Mononuclear cell (primary cell): ENCODE measurements around the gene OST4. TPM values are rescaled to one million over a fixed set of nuclear protein-coding genes. Genes with fewer than 3 reads are reported as not detected.

Source experiments
- H3K27me3 ChIP-seq: 2 replicates; pipeline ENCODE4 v1.6.0; 2011; ENCODE audit warnings: low read length, control low read depth; ENCODE audit not compliant: insufficient read depth
- H3K4me1 ChIP-seq: 2 replicates; pipeline ENCODE4 v1.5.1; 2011; ENCODE audit warnings: mild to moderate bottlenecking, low read length, control low read depth; ENCODE audit not compliant: insufficient read depth
- H3K4me3 ChIP-seq: 2 replicates; pipeline ENCODE4 v1.5.1; 2011; ENCODE audit warnings: mild to moderate bottlenecking, low read length, moderate library complexity
- H3K9me3 ChIP-seq: 2 replicates; pipeline ENCODE4 v1.5.1; 2011; ENCODE audit warnings: low read depth, mild to moderate bottlenecking, control low read depth, low read length
- total RNA-seq: library from RNA; depleted of rRNA; stranded (reverse); fragments of >200 nt; gene quantifications from one replicate; pipeline ENCODE4 v1.2.3, GENCODE V29; 2012

The OST4 gene
- total RNA-seq, 1 donor: 222 TPM

DNA sequence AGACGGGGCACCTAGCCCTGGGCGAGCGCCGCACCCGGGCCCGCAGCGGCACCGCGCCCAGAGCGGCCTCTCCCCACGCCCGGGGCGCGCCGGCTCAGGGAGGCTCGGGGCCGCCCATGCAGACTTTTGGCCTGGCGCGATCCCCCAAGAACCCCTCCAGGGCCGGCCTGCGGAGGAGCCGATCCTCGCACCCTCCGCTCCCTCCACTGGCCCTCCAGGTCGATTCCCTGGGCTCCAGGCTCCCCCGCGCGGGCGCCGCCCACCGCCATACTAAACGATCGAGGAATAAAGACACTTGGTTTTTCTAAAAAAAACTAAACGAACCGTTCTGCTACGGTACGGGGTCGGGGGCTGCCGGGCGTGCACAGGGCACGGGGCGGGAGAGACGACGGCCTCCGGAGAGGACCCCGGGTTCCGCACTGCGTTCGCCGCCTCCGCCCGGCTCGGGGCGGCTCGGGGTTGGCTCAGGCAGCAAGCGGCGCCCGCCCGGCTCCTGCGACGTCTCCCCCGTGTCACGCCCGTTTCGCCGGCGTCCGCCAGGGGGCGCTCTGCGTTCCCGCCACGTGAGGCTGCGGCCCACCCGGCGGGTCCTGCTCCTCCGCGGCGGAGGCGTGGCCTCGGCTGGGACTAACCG, 14.8 kb upstream of the OST4 start:
- Histone ChIP-seq H3K4me1 (peaks cover 36% of the 10 kb centered on the region), H3K27me3 (no peaks in the 10 kb centered on the region), H3K9me3 (no peaks in the 10 kb centered on the region), H3K4me3 (peak overlapping the region; percentile 58)

DNA sequence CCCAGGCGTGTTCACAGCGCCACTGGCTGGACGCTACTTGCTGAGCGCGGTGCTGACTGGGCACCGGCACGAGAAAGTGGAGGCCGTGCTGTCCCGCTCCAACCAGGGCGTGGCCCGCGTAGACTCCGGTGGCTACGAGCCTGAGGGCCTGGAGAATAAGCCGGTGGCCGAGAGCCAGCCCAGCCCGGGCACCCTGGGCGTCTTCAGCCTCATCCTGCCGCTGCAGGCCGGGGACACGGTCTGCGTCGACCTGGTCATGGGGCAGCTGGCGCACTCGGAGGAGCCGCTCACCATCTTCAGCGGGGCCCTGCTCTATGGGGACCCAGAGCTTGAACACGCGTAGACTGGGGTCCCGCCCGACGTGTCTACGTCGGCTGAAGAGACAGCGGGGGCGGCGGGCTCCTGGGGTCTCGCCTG, 14.2 kb upstream of the OST4 start:
- Histone ChIP-seq H3K4me3 (peak overlapping the region; percentile 58), H3K27me3 (no peaks in the 10 kb centered on the region), H3K4me1 (peaks cover 41% of the 10 kb centered on the region), H3K9me3 (no peaks in the 10 kb centered on the region)

DNA sequence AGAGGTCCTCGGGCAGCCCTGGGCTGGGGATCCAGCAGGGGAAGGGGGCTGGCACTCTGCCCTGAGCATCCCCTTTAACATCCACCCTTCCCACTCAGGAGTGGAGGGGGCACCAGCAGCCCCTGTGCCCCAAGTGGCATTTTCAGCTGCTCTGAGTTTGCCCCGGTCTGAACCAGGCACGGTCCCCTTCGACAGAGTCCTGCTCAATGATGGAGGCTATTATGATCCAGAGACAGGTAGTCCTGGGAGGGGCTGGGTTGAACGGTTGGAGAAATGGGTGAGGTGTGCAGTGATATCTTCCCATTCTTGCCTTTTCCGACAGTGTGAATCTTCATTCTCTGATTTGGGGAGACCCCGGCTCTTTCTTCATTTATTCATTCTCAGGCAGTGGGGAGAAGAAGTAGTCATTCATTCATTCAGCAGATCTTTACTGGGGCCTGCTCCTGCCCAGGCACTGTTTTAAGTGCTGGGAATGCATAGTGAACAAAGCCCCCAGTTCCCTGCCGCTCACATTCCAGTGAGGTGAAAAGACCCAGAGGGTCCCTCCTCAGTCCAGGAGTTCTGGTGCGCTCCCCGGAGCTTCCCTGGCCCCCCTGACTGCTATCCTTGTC, 13.7 kb upstream of the OST4 start:
- Histone ChIP-seq H3K4me1 (peaks cover 43% of the 10 kb centered on the region), H3K27me3 (no peaks in the 10 kb centered on the region), H3K9me3 (no peaks in the 10 kb centered on the region), H3K4me3 (peak overlapping the region; percentile 58)

DNA sequence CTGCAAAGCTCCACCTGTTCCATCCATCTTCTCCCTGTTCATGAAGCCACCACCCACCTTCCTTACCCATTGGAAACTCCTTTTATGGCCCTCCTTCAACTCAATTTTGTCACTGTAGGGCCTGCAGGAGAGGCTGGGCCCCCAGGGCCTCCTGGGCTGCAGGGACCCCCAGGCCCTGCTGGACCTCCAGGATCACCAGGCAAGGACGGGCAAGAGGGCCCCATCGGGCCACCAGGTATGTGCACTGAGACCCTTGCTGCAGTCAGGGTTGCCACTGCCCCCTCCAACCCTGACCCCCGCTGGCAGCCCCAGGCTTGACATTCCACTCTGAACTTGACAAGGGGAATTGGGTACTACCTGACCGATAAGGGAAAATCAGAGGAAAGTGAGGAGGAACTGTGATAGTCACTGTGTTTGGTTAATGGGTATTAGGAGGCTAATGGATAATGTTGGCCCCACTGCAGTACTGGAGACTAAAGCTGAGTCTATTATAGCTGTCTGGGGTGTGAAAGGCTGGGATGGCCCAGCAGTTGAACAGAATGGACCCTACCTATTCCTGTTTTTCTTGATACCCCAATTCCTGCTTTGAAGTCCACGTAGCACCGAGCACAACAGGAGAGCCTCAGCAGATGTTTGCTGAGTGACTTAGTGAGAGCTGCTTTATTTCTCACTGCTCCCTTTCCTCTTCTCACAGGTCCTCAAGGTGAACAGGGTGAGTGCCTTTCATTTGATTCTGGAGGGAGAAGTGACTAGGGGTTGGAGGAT, 13.0 kb upstream of the OST4 start:
- H3K4me3 ChIP-seq: no peak overlapping the region
- H3K9me3 ChIP-seq: no peaks in the 10 kb centered on the region
- H3K4me1 ChIP-seq: peaks cover 44% of the 10 kb centered on the region
- no peaks in the 10 kb centered on the region for H3K27me3 ChIP-seq

DNA sequence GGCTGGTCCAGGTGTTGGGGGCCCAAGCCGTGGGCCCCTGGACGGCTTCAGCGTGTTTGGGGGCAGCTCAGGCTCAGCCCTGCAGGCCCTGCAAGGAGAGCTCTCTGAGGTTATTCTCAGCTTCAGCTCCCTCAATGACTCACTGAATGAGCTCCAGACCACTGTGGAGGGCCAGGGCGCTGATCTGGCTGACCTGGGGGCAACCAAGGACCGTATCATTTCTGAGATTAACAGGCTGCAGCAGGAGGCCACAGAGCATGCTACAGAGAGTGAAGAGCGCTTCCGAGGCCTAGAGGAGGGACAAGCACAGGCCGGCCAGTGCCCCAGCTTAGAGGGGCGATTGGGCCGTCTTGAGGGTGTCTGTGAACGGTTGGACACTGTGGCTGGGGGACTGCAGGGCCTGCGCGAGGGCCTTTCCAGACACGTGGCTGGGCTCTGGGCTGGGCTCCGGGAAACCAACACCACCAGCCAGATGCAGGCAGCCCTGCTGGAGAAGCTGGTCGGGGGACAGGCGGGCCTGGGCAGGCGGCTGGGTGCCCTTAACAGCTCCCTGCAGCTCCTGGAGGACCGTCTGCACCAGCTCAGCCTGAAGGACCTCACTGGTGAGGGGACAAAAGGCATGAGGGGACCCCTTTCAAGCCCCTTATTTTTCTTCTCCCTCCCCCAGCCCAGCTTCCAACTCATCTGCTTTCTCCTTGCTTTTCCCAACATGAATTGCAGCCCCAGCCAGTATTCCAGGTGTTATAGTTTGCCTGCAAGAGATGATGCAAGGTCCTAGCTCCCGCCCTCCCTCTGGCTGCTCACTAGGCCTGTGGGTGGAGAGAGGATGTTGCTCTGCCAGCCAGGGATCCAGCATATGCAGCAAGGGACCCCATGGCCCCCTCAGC, 12.2 kb upstream of the OST4 start:
- no peak overlapping the region for H3K4me3 ChIP-seq
- H3K9me3 ChIP-seq: no peaks in the 10 kb centered on the region
- no peaks in the 10 kb centered on the region for H3K27me3 ChIP-seq
- H3K4me1 ChIP-seq: peaks cover 50% of the 10 kb centered on the region

DNA sequence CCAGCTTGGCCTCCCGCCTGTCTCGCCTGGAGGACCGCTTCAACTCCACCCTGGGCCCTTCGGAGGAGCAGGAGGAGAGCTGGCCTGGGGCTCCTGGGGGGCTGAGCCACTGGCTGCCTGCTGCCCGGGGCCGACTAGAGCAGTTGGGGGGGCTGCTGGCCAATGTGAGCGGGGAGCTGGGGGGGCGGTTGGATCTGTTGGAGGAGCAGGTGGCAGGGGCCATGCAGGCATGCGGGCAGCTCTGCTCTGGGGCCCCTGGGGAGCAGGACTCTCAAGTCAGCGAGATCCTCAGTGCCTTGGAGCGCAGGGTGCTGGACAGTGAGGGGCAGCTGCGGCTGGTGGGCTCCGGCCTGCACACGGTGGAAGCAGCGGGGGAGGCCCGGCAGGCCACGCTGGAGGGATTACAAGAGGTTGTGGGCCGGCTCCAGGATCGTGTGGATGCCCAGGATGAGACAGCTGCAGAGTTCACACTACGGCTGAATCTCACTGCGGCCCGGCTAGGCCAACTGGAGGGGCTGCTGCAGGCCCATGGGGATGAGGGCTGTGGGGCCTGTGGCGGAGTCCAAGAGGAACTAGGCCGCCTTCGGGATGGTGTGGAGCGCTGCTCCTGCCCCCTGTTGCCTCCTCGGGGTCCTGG, 11.4 kb upstream of the OST4 start:
- no peak overlapping the region for H3K4me3 ChIP-seq
- peaks cover 50% of the 10 kb centered on the region for H3K4me1 ChIP-seq
- no peaks in the 10 kb centered on the region for H3K27me3 ChIP-seq
- no peaks in the 10 kb centered on the region for H3K9me3 ChIP-seq

DNA sequence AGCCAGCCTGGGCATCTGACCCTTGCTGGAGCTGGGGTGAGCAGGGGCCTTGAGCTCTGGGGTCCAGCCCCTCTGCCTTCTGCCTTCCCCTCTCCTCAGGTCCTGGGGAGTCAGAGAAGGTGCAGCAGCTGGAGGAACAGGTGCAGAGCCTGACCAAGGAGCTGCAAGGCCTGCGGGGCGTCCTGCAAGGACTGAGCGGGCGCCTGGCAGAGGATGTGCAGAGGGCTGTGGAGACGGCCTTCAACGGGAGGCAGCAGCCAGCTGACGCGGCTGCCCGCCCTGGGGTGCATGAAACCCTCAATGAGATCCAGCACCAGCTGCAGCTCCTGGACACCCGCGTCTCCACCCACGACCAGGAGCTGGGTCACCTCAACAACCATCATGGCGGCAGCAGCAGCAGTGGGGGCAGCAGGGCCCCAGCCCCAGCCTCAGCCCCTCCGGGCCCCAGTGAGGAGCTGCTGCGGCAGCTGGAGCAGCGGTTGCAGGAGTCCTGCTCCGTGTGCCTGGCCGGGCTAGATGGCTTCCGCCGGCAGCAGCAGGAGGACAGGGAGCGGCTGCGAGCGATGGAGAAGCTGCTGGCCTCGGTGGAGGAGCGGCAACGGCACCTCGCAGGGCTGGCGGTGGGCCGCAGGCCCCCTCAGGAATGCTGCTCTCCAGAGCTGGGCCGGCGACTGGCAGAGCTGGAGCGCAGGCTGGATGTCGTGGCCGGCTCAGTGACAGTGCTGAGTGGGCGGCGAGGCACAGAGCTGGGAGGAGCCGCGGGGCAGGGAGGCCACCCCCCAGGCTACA, 10.7 kb upstream of the OST4 start:
- H3K9me3 ChIP-seq: no peaks in the 10 kb centered on the region
- H3K27me3 ChIP-seq: no peaks in the 10 kb centered on the region
- no peak overlapping the region for H3K4me3 ChIP-seq
- H3K4me1 ChIP-seq: peaks cover 45% of the 10 kb centered on the region

DNA sequence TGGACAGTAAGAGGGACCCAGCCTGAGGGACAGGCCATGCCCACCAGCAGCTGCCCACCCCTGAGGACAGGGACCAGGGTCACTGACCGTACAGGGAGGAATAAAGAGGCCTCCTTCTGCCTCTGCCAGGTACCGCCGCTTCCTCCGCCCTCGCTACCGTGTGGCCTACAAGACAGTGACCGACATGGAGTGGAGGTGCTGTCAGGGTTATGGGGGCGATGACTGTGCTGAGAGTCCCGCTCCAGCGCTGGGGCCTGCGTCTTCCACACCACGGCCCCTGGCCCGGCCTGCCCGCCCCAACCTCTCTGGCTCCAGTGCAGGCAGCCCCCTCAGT, 9.1 kb upstream of the OST4 start:
- Histone ChIP-seq H3K27me3 (no peaks in the 10 kb centered on the region), H3K4me3 (no peak overlapping the region), H3K4me1 (peaks cover 44% of the 10 kb centered on the region), H3K9me3 (no peaks in the 10 kb centered on the region)

DNA sequence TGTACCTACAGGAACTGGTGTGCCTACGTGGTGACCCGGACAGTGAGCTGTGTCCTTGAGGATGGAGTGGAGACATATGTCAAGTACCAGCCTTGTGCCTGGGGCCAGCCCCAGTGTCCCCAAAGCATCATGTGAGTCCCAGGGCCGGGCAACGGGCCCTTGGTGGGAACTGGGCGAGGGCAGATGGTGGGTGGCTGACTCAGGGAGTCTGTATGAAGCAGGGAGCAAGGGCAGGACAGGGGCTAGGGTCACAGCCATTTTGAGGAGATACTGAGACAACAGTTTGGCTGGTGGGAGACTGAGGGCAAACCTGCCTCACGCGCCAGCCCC, 8.7 kb upstream of the OST4 start:
- peaks cover 44% of the 10 kb centered on the region for H3K4me1 ChIP-seq
- no peaks in the 10 kb centered on the region for H3K9me3 ChIP-seq
- no peak overlapping the region for H3K4me3 ChIP-seq
- H3K27me3 ChIP-seq: no peaks in the 10 kb centered on the region

DNA sequence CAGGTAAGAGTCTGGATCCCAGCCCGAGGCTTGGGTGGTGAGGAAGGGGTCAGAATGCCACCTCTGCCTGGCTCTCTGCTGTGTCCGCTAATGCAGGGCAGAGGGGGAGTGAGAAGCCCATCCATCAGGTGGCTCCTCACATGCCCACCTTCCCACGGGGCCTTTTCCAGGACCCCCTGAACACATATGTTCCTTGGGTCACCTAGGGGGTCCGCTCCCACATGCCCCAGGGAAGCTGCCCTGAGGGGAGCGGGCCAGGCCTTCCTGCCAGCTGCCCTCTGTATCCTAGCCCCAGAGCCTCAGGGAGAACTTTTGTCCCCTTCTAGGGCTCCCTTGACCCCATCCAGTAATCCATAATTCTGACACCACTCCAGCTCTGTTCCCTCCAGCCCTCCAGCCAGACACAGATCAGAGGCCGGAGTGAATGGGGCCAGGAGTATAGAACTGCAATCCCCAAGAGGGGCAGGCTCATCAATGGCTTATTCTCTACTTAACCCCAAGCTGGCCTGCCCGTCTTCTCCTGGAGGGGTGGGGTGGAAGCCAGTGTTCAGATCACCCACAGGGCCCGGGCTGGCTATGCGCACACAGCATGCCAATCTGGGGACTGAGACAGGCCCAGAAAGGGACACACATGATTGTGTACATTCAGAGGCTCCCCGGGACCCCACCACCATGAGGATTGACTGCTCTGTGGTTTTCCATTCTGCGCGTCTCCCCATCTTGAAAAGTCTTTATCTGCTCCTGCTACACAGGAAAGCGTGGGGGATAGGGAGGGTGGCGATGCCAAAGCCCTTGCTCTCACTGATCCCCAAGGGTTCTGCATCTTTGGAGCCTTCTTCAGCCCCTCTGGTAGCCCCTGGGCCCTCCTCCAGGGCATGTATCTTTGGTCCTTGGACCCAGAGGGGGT, 8.0 kb upstream of the OST4 start:
- no peak overlapping the region for H3K4me3 ChIP-seq
- no peaks in the 10 kb centered on the region for H3K9me3 ChIP-seq
- no peaks in the 10 kb centered on the region for H3K27me3 ChIP-seq
- peaks cover 45% of the 10 kb centered on the region for H3K4me1 ChIP-seq

DNA sequence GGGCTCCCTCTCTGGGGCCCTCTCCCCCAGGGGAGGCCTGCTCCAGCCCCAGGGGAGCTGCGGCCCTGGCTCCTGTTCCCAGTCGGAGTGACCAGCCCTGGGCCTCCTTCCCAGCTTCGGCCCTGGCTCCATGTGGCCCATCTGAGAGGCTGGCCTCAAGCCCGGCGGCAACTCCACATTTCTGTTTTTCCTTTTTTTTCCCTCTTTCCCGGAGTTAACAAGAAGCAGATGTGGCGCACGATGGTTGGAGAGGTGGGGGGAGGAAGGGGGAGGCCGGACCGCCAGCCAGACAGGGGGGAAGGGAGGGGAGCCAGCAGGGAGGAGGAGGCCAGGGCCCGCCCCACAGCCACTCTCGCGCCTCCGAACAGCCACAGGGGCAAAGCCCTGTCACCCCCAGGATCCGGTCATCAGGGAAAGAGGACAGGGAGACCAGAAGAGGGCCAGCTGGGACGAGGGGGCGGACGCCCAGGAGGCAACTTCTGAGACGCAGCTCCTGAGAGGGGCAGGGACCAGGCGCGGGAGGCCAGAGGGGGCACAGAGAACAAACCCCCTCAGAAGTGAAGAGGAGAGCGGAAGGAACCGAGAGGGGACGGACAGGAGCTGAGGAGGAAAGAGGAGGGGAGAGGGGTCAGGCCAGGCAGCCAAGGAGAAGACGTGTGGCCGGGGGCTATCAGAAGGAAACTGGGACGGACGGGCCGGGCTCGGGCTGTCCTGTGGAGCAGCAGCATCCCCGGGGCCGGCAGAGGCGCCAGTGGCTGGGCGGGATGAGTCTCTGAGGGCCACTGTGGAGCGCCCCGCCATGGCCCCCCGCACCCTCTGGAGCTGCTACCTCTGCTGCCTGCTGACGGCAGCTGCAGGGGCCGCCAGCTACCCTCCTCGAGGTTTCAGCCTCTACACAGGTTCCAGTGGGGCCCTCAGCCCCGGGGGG, 7.1 kb upstream of the OST4 start, which contains the start of gene EMILIN1:
TSS of gene EMILIN1 (plus strand) at position 349 of the 928 bp plus-strand sequence. CDS start at position 800, 451 bp downstream.
- peaks cover 53% of the 10 kb centered on the region for H3K4me1 ChIP-seq
- no peaks in the 10 kb centered on the region for H3K27me3 ChIP-seq
- no peaks in the 10 kb centered on the region for H3K9me3 ChIP-seq
- H3K4me3 ChIP-seq: no peak within 1 kb of the TSS

DNA sequence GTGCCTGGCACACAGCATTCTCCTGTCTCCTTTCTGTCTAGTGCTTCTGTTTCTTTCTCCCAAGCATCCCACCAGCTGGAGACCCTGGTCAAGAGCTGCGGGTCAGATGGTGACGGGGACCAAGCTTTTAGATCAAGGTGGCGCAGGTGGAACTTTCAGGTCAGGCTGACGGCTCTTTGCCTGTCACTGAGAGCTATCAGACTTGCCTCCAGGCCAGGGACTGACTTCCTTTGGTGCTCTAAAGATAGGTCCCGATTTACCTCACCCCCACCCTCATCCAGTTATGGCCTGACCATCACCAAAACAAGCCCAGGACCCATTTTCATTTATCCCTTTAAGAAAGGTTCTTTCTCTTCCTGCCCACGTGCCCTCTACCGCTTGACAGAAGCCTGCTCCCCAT, 5.8 kb upstream of the OST4 start:
- Histone ChIP-seq H3K4me3 (no peak overlapping the region), H3K4me1 (peaks cover 59% of the 10 kb centered on the region)

More for the DNA sequence above, 5.8 kb upstream of the OST4 start:
- Histone ChIP-seq H3K27me3 (no peaks in the 10 kb centered on the region), H3K9me3 (no peaks in the 10 kb centered on the region)
